ENCODE data around the gene HSPB9.

The HSPB9 gene

GRCh38 chr17:42146911-42147607 is 24.5 kb downstream of the HSPB9 start:
- DNase-seq: no peak

GRCh38 chr17:42153919-42154742 is 31.5 kb downstream of the HSPB9 start:
- no peak for DNase-seq

GRCh38 chr17:42155614-42156045 is 33.0 kb downstream of the HSPB9 start:
- no peak for DNase-seq

GRCh38 chr17:42159796-42160530 is 37.4 kb downstream of the HSPB9 start:
- no peak for DNase-seq

GRCh38 chr17:42160531-42160910 is 37.9 kb downstream of the HSPB9 start:
- no peak for DNase-seq

- no peak for DNase-seq
Observed at GRCh38 chr17:42163113-42163512, 40.5 kb downstream of the HSPB9 start.

GRCh38 chr17:42163696-42164407 is 41.2 kb downstream of the HSPB9 start:
- no peak for DNase-seq

GRCh38 chr17:42165751-42166150 is 43.1 kb downstream of the HSPB9 start:
- no peak for DNase-seq

- DNase-seq: no peak
Observed at GRCh38 chr17:42166196-42166763, 43.7 kb downstream of the HSPB9 start.

- DNase-seq: no peak
Observed at GRCh38 chr17:42167807-42168206, 45.2 kb downstream of the HSPB9 start.

- no peak for DNase-seq
Observed at GRCh38 chr17:42169351-42169750, 46.7 kb downstream of the HSPB9 start.

GRCh38 chr17:42171831-42172230 is 49.2 kb downstream of the HSPB9 start:
- no peak for DNase-seq

Measured in NCI-H2171 (cell line).